ENCODE measurements around the gene SZT2.

GRCh38 chr1:43452789-43453441 lies 63.2 kb downstream of the SZT2 start:
- TF ChIP-seq RCOR1 (IDR thresholded peaks at IDR 0.05; ENCODE audit: insufficient replicate concordance, low read length) (no peak), POLR2A (IDR thresholded peaks at IDR 0.05; ENCODE audit: low read depth, low read length) (no peak), RFX5 (IDR thresholded peaks at IDR 0.05; ENCODE audit: low read depth, low read length) (no peak), RAD21 (IDR thresholded peaks at IDR 0.05; ENCODE audit: low read length) (no peak), MXI1 (IDR thresholded peaks at IDR 0.05; ENCODE audit: borderline replicate concordance, low read depth, low read length) (no peak), CHD1 (IDR thresholded peaks at IDR 0.05; ENCODE audit: low read depth, low read length) (no peak), FOS (IDR thresholded peaks at IDR 0.05; ENCODE audit: low read depth, low read length) (no peak), SMC3 (IDR thresholded peaks at IDR 0.05; ENCODE audit: low read depth, low read length) (no peak), BHLHE40 (IDR thresholded peaks at IDR 0.05; ENCODE audit: low read depth, low read length) (no peak)
- TF ChIP-seq, protein P1, sequence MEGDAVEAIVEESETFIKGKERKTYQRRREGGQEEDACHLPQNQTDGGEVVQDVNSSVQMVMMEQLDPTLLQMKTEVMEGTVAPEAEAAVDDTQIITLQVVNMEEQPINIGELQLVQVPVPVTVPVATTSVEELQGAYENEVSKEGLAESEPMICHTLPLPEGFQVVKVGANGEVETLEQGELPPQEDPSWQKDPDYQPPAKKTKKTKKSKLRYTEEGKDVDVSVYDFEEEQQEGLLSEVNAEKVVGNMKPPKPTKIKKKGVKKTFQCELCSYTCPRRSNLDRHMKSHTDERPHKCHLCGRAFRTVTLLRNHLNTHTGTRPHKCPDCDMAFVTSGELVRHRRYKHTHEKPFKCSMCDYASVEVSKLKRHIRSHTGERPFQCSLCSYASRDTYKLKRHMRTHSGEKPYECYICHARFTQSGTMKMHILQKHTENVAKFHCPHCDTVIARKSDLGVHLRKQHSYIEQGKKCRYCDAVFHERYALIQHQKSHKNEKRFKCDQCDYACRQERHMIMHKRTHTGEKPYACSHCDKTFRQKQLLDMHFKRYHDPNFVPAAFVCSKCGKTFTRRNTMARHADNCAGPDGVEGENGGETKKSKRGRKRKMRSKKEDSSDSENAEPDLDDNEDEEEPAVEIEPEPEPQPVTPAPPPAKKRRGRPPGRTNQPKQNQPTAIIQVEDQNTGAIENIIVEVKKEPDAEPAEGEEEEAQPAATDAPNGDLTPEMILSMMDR (conservative IDR thresholded peaks at IDR 0.05; ENCODE audit: low read depth, low read length): no peak
- TF ChIP-seq, protein P2, sequence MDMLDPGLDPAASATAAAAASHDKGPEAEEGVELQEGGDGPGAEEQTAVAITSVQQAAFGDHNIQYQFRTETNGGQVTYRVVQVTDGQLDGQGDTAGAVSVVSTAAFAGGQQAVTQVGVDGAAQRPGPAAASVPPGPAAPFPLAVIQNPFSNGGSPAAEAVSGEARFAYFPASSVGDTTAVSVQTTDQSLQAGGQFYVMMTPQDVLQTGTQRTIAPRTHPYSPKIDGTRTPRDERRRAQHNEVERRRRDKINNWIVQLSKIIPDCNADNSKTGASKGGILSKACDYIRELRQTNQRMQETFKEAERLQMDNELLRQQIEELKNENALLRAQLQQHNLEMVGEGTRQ (IDR thresholded peaks at IDR 0.05; ENCODE audit: low read depth, low read length): no peak
